Activated CD4-positive, alpha-beta T cell treated with anti-CD3 and anti-CD28 coated beads for 36 hours (primary cell): ENCODE results near the gene PTH2. TPM values are rescaled to one million over a fixed set of nuclear protein-coding genes. Genes with fewer than 3 reads are reported as not detected.

Experiments
- ATAC-seq: fragments of 200-7000 bp; cut with Tn5 transposase; one replicate; pipeline ENCODE4 v1.10.0; 2021; ENCODE audit warnings: mild to moderate bottlenecking, moderate library complexity
- CTCF ChIA-PET: fragments of 350-600 bp; sonication (Branson Sonifier 250); formaldehyde crosslinking; loops from one replicate; lab custom pipeline; 2021; ENCODE audit warnings: antibody characterized with exemption; lab: Charles Lee
- POLR2A ChIA-PET: fragments of 350-600 bp; sonication (Branson Sonifier 250); formaldehyde crosslinking; loops from one replicate; lab custom pipeline; 2021; ENCODE audit warnings: antibody characterized with exemption, inconsistent platforms; lab: Charles Lee
- DNase-seq: peaks from one replicate; pipeline ENCODE4 v3.0.0-alpha.2; 2020
- H3K27ac Mint-ChIP-seq: one replicate; pipeline ENCODE4 v1.8.0; 2021; ENCODE audit warnings: mixed read lengths
- H3K27me3 Mint-ChIP-seq: one replicate; pipeline ENCODE4 v1.8.0; 2021; ENCODE audit warnings: mixed read lengths
- H3K36me3 Mint-ChIP-seq: one replicate; pipeline ENCODE4 v1.8.0; 2021; ENCODE audit warnings: low read depth, mixed read lengths
- H3K4me1 Mint-ChIP-seq: one replicate; pipeline ENCODE4 v1.8.0; 2021; ENCODE audit warnings: mixed read lengths
- H3K4me3 Mint-ChIP-seq: one replicate; pipeline ENCODE4 v1.8.0; 2021; ENCODE audit warnings: mild to moderate bottlenecking, moderate library complexity, mixed read lengths
- H3K9me3 Mint-ChIP-seq: one replicate; pipeline ENCODE4 v1.8.0; 2021; ENCODE audit warnings: low read depth, mixed read lengths
- intact Hi-C, 2 experiments: fragments of 100-400 bp; cut with DNase I in 1 of 2; cut with micrococcal nuclease in 1 of 2; formaldehyde crosslinking; loops; one replicate each; pipeline versions ENCODE4 v1.14.2 to v1.15.1; 2022 to 2024; cut with DNase I, micrococcal nuclease
- total RNA-seq, 2 experiments: library from RNA; stranded (reverse); gene quantifications; one replicate each; pipeline ENCODE4 v1.2.3, GENCODE V29; 2021

PTH2 gene, protein sequence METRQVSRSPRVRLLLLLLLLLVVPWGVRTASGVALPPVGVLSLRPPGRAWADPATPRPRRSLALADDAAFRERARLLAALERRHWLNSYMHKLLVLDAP
- not detected for total RNA-seq

DNA sequence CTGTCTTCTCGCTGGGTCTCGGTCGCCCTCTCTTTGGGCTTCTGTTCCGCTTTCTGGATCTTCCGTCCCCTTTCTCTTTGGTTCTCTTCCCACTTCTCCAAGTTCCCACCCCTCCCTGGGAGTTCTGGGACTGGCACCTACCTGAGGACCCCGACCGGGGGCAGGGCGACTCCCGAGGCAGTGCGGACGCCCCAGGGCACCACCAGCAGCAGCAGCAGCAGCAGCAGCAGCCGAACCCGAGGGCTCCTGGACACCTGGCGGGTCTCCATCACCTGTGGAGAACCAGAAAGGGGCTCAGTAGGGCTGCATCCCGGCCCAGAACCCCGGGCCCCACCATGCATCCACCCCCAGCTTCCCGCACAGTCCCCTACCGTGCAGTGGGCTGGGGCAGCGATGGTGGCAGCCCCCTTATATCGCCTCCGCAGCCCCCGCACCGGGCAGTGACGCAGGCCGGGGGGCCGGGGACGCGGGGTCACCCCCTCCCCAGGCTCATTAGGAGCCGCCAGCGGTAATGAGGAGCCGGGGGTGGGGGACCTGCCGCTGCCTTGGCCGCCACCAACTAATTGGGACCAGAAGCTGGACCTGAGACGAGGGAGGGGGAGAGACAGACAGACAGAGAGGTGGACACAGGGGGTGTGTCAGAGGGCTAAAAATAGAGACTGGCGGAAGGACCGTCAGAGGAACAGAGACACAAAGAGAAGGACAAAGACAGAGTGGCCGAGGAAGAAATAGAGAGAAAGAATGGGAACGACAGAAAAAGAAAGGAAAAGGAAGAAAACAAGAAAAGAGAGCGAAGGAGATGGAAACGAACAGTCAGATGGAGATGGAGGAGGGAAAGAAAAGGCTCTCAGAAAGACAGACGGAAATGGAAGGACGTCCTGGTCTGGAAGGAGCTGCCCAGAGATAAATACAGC is at the start of gene PTH2:
Gene PTH2 (minus strand): TSS at position 371 of the 914 bp plus-strand sequence. CDS start 102 bp downstream, at position 269.
- ChIA-PET CTCF (interaction anchor here (0.6 to 1.6 kb wide), 3 partner anchors 8 to 713 kb away, joined by 3 to 6 read pairs (median 3); no protein-coding TSS in a partner anchor), POLR2A (no interaction called here)
- H3K27ac Mint-ChIP-seq: no peak within 1 kb of the TSS
- H3K36me3 Mint-ChIP-seq: no peaks in the 10 kb centered on the region
- H3K9me3 Mint-ChIP-seq: no peaks in the 10 kb centered on the region
- DNase-seq: no peak
- peaks cover 50% of the 10 kb centered on the region for H3K4me1 Mint-ChIP-seq
- H3K27me3 Mint-ChIP-seq: peaks cover 78% of the 10 kb centered on the region
- intact Hi-C loops: loop anchor here in 1 of 2 experiments (2.0 kb wide), 1 partner anchor 15 kb away; no protein-coding TSS in a partner anchor
- H3K4me3 Mint-ChIP-seq: peak within 1 kb of the TSS; percentile 57
- ATAC-seq: no peak

DNA sequence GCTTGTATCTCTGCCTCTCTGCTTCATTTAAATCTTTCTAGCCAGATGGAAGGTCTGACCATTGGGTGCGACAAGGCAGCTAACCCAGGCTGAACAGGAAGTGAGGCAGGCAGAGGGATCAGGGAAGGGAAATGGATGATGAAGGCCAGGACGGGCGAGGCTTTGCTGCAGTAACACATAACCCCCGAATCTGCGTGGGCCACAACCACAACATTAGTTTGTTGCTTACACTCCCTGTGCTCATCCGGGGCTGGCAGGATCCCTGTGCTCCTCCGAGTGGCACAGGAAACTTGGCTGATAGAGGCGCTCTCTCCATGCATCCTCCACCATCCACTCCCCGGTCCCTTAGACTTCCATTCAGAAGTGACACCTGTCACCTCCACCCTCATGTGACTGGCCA is 49.7 kb upstream of the PTH2 start:
- Mint-ChIP-seq H3K9me3 (no peaks in the 10 kb centered on the region), H3K27me3 (no peaks in the 10 kb centered on the region), H3K4me3 (peak overlapping the region; percentile 73), H3K27ac (peak overlapping the region; percentile 84), H3K36me3 (peaks cover 10% of the 10 kb centered on the region), H3K4me1 (peaks cover 62% of the 10 kb centered on the region)
- intact Hi-C loops: no loop called here
- DNase-seq (peak; percentile 45), ATAC-seq (no peak)
- ChIA-PET CTCF (interaction anchor here (0.7 to 2.2 kb wide), 9 partner anchors 13 to 206 kb away, joined by 3 to 7 read pairs (median 4); no protein-coding TSS in a partner anchor), POLR2A (interaction anchor here (1.3 to 1.4 kb wide), 2 partner anchors 16 to 205 kb away, joined by 3 read pairs; no protein-coding TSS in a partner anchor)

DNA sequence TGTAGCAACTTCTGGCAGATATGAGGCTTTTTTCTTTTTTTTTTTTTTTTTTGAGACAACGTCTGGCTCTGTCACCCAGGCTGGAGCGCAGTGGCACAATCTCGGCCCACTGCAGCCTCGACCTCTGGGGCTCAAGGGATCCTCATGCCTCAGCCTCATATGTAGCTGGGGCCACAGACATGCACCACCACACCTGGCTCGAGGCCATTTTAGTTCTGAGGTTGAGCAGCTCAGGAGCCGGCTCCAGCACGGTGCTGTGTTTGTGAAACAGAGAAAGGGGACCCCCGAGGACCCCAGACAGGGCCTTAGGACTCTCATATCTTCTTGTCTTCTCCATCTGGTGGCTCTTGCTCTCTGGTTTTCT is 47.4 kb upstream of the PTH2 start:
- H3K9me3 Mint-ChIP-seq: no peaks in the 10 kb centered on the region
- peak overlapping the region; percentile 80 for H3K27ac Mint-ChIP-seq
- intact Hi-C loops: loop anchor here (1.0 kb wide), 3 partner anchors 17 to 244 kb away; partner anchors contain the start of gene ALDH16A1 (in 1 of the 2)
- H3K4me1 Mint-ChIP-seq: peaks cover 53% of the 10 kb centered on the region
- no peak overlapping the region for H3K4me3 Mint-ChIP-seq
- H3K36me3 Mint-ChIP-seq: peaks cover 5% of the 10 kb centered on the region
- CTCF ChIA-PET: interaction anchor here (0.6 to 3.5 kb wide), 15 partner anchors 12 to 245 kb away, joined by 3 to 23 read pairs (median 4); partner anchors contain the start of genes ALDH16A1 and PIH1D1
- ATAC-seq (peak; percentile 0), DNase-seq (no peak)
- POLR2A ChIA-PET: interaction anchor here (0.5 to 1.9 kb wide), 3 partner anchors 18 to 566 kb away, joined by 3 to 18 read pairs (median 4); partner anchors contain the start of genes ALDH16A1 and PIH1D1
- no peaks in the 10 kb centered on the region for H3K27me3 Mint-ChIP-seq

DNA sequence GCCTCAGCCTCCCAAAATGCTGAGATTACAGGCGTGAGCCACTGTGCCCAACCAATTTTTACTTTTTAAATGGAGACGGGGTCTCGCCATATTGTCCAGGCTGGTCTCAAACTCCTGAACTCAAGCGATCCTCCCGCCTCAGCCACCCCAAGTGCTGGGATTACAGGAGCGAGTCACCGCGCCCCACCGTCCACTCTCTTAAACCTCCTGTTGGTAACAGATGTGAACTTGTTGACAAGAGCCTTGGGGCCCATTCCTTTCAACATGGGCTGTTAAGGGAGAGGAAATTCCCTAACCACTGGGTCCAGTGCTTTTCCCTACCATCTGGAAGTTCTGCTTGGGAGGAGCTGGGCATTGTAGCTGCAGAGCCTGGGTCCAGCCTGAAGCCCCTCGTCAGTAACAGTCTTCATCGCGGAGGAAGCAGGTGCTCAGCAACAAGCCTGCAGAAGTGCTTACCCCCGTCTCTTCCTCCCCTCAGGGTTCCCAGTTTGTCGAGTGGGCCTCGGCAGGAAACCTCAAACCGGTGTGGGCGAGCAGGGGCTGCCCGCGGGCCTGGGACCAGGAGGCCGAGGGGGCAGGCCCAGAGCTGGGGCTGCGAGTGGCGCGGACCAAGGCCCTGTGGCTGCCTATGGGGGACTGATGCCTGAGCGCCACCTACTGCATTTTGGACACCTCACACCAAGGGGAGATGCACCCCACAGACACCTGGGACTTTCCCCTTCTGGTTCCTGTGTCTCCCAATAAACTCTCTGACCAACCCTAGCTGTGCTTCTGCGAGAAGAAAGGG is 46.8 kb upstream of the PTH2 start:
- no peaks in the 10 kb centered on the region for H3K27me3 Mint-ChIP-seq
- H3K9me3 Mint-ChIP-seq: no peaks in the 10 kb centered on the region
- DNase-seq (peak; percentile 90), ATAC-seq (peak; percentile 66)
- peaks cover 5% of the 10 kb centered on the region for H3K36me3 Mint-ChIP-seq
- H3K4me1 Mint-ChIP-seq: peaks cover 49% of the 10 kb centered on the region
- H3K27ac Mint-ChIP-seq: peak overlapping the region; percentile 80
- H3K4me3 Mint-ChIP-seq: peak overlapping the region; percentile 64
- ChIA-PET CTCF (interaction anchor here (0.6 to 3.5 kb wide), 15 partner anchors 11 to 244 kb away, joined by 3 to 23 read pairs (median 4); partner anchors contain the start of genes ALDH16A1 and PIH1D1), POLR2A (interaction anchor here (0.5 to 1.9 kb wide), 4 partner anchors 17 to 566 kb away, joined by 3 to 18 read pairs (median 4); partner anchors contain the start of genes ALDH16A1 and PIH1D1)
- intact Hi-C loops: loop anchor here (1.0 kb wide), 5 partner anchors 17 to 244 kb away; partner anchors contain the start of genes ALDH16A1 (in 2 of the 2) and RPS11 (in 1 of the 2)

DNA sequence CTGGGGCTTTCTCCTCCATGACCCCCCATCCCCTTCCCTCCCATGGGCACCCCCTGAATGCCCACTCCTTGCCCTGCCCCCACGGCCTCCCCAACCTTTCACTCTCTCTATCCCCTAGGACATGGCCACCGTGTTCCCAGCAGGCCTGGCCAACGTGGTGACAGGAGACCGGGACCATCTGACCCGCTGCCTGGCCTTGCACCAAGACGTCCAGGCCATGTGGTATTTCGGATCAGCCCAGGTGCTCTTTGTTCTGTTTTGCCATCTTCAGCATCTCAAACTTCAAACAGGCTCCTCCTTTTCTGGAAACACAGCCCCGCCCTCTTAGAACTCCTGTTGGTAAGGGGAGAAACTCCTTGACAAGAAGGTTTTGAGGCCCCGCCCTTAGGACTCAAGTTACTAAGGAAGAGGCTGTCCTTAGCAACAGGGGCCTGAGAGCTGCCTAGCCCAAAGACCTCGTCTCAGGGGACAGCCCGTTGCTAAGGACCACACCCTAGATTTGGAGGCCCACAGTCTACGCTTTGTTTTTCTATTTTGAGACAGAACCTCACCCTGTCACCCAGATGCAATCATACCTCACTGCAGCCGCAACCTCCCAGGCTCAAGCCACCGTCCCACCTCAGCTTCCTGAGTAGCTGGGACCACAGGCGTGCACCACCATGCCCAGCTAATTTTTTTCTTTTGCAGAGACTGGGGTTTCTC is 45.7 kb upstream of the PTH2 start:
- peak overlapping the region; percentile 98 for H3K27ac Mint-ChIP-seq

DNA sequence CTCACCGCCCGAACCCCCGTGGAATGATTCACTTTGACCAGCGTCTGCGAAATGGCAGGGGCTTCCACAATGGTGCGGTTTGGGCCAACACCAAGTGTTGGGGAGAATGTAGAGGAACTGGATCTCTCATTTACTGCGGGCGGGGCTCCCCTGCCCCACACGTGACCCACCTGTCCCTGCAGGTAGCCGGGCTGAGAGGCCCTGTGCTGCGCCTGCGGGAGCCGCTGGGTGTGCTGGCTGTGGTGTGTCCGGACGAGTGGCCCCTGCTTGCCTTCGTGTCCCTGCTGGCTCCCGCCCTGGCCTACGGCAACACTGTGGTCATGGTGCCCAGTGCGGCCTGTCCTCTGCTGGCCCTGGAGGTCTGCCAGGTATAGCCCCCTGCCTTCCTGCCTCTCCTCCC is 45.0 kb upstream of the PTH2 start:
- Mint-ChIP-seq H3K9me3 (no peaks in the 10 kb centered on the region), H3K36me3 (peaks cover 7% of the 10 kb centered on the region), H3K27ac (peak overlapping the region; percentile 98), H3K4me3 (no peak overlapping the region), H3K27me3 (no peaks in the 10 kb centered on the region), H3K4me1 (peaks cover 43% of the 10 kb centered on the region)
- ChIA-PET CTCF (no interaction called here), POLR2A (no interaction called here)
- DNase-seq: no peak
- no peak for ATAC-seq
- intact Hi-C loops: no loop called here

More for the DNA sequence above, 45.7 kb upstream of the PTH2 start:
- ATAC-seq (peak; percentile 75), DNase-seq (peak; percentile 88)
- intact Hi-C loops: loop anchor here in 1 of 2 experiments (1.0 kb wide), 3 partner anchors 16 to 27 kb away; partner anchors contain the start of genes ALDH16A1 and RPS11
- CTCF ChIA-PET: interaction anchor here (0.8 to 3.5 kb wide), 6 partner anchors 14 to 371 kb away, joined by 3 to 23 read pairs (median 4); partner anchors contain the start of gene ALDH16A1
- POLR2A ChIA-PET: interaction anchor here (0.7 to 1.9 kb wide), 4 partner anchors 13 to 98 kb away, joined by 3 to 18 read pairs (median 4); partner anchors contain the start of genes ALDH16A1 and PIH1D1
- no peaks in the 10 kb centered on the region for H3K9me3 Mint-ChIP-seq
- no peaks in the 10 kb centered on the region for H3K27me3 Mint-ChIP-seq
- H3K4me1 Mint-ChIP-seq: peaks cover 49% of the 10 kb centered on the region
- peak overlapping the region; percentile 64 for H3K4me3 Mint-ChIP-seq
- peaks cover 7% of the 10 kb centered on the region for H3K36me3 Mint-ChIP-seq

DNA sequence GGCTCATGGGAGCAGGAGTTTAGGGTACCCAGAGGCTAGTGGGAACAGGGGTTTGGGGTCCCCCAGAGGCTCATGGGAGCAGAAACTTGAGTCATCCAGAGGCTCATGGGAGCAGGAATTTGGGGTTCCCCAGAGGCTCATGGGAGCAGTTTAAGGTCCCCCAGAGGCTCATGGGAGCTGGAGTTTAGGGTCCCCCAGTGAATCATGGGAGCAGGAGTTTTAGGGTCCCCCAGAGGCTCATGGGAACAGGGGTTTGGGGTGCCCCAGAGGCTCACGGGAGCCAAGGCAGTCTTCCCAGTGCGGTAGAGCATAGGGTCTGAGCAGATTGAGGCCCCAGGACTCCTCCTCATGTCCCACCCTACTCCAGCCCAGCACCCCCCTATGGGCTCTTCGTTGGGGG is 42.1 kb upstream of the PTH2 start:
- ATAC-seq: no peak
- CTCF ChIA-PET: interaction anchor here (0.7 kb wide), 1 partner anchor 74 kb away, joined by 3 read pairs; no protein-coding TSS in a partner anchor
- H3K4me3 Mint-ChIP-seq: no peak overlapping the region
- intact Hi-C loops: no loop called here
- no peaks in the 10 kb centered on the region for H3K9me3 Mint-ChIP-seq
- no peaks in the 10 kb centered on the region for H3K27me3 Mint-ChIP-seq
- peaks cover 7% of the 10 kb centered on the region for H3K36me3 Mint-ChIP-seq
- no peak overlapping the region for H3K27ac Mint-ChIP-seq
- H3K4me1 Mint-ChIP-seq: peaks cover 19% of the 10 kb centered on the region
- POLR2A ChIA-PET: no interaction called here
- DNase-seq: no peak

DNA sequence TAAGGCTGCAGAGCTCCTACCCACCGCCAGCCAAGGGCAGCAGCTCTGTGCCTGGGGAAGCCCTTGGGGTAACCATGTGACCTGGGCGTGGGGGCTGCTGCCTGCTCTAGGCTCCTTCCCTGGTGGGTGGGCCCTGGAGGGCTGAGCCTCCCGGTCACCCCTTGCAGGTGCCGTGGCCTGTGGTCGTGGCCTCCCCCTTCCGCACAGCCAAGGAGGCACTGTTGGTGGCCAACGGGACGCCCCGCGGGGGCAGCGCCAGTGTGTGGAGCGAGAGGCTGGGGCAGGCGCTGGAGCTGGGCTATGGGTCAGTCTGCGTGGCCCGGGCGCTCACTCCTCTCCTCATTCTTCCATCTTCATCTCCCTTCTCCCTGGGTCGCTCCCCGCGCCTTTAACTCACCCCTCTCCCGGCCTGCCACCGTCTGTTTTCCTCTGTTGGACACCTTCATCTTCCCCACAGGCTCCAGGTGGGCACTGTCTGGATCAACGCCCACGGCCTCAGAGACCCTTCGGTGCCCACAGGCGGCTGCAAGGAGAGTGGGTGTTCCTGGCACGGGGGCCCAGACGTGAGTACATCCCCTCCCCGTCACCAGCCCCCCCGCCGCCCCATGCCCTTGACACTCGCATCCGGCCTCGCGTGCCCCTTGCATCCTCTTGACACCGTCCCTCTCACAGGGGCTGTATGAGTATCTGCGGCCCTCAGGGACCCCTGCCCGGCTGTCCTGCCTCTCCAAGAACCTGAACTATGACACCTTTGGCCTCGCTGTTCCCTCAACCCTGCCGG is 40.9 kb upstream of the PTH2 start:
- no peak overlapping the region for H3K4me3 Mint-ChIP-seq
- peaks cover 9% of the 10 kb centered on the region for H3K4me1 Mint-ChIP-seq
- intact Hi-C loops: no loop called here
- H3K27me3 Mint-ChIP-seq: no peaks in the 10 kb centered on the region
- DNase-seq (no peak), ATAC-seq (no peak)
- H3K36me3 Mint-ChIP-seq: peaks cover 11% of the 10 kb centered on the region
- POLR2A ChIA-PET: no interaction called here
- CTCF ChIA-PET: no interaction called here
- H3K9me3 Mint-ChIP-seq: no peaks in the 10 kb centered on the region
- no peak overlapping the region for H3K27ac Mint-ChIP-seq

DNA sequence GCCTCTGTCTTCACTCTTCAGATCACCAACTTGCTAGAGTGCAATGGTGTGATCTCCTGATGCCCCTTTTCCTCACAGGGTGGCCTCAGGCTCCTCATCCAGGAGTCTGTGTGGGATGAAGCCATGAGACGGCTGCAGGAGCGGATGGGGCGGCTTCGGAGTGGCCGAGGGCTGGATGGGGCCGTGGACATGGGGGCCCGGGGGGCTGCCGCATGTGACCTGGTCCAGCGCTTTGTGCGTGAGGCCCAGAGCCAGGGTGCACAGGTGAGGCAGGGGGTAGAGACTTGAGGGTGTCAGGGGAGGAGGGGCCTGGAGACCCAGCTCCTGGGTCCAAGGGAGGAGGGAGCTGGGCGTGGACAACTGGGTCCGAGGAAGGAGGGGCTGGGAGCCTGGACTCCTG is 39.3 kb upstream of the PTH2 start:
- ChIA-PET CTCF (interaction anchor here (0.6 kb wide), 1 partner anchor 110 kb away, joined by 3 read pairs; no protein-coding TSS in a partner anchor), POLR2A (no interaction called here)
- no peak overlapping the region for H3K4me3 Mint-ChIP-seq
- H3K27me3 Mint-ChIP-seq: no peaks in the 10 kb centered on the region
- peaks cover 8% of the 10 kb centered on the region for H3K36me3 Mint-ChIP-seq
- H3K27ac Mint-ChIP-seq: no peak overlapping the region
- intact Hi-C loops: no loop called here
- no peaks in the 10 kb centered on the region for H3K4me1 Mint-ChIP-seq
- no peak for DNase-seq
- ATAC-seq: no peak
- H3K9me3 Mint-ChIP-seq: no peaks in the 10 kb centered on the region
